Gastrocnemius medialis (tissue), 4 donors: ENCODE data around the gene ATRNL1. TPM values are rescaled to one million over a fixed set of nuclear protein-coding genes. Genes with fewer than 3 reads are reported as not detected.

Source experiments
- ATAC-seq, 2 donors: fragments of 150-250 bp; one replicate each; pipeline ENCODE4 v1.9.1; 2016
- DNase-seq, 2 donors: peaks; one replicate each; pipeline ENCODE4 v3.0.0-alpha.2; 2019
- H3K27ac ChIP-seq, 4 donors: fragments of 200-600 bp; sonication (generic); 1 replicate in 1 of 4; 2 replicates in 3 of 4; pipeline ENCODE4 v1.5.1; 2016 to 2018; ENCODE audit warnings: mild to moderate bottlenecking in 2 of 4, moderate library complexity in 1 of 4
- H3K27me3 ChIP-seq, 3 donors: fragments of 200-600 bp; sonication (generic) in 2 of 3; 1 replicate in 1 of 3; 2 replicates in 2 of 3; pipeline versions ENCODE4 v1.5.1 to v1.6.0; 2016 to 2019; ENCODE audit warnings: mild to moderate bottlenecking in 1 of 3, moderate library complexity in 1 of 3
- H3K36me3 ChIP-seq, 2 donors: fragments of 200-600 bp; sonication (generic) in 1 of 2; one replicate each; pipeline ENCODE4 v1.5.1; 2017 to 2018
- H3K4me1 ChIP-seq, 2 donors: fragments of 200-600 bp; sonication (generic) in 1 of 2; one replicate each; pipeline ENCODE4 v1.5.1; 2016 to 2017; ENCODE audit warnings: mild to moderate bottlenecking in 2 of 2
- H3K4me3 ChIP-seq, 4 donors: fragments of 200-600 bp; sonication (generic) in 3 of 4; 1 replicate in 1 of 4; 2 replicates in 3 of 4; pipeline ENCODE4 v1.5.1; 2016 to 2019; ENCODE audit warnings: mild to moderate bottlenecking in 2 of 4
- H3K9me3 ChIP-seq, 3 donors: fragments of 200-600 bp; sonication (generic) in 2 of 3; 1 replicate in 1 of 3; 2 replicates in 2 of 3; pipeline ENCODE4 v1.5.1; 2016 to 2019
- CTCF ChIP-seq, 5 experiments: fragments of 450-650 bp in 3 of 5; fragments of 200-600 bp in 2 of 5; sonication (generic) in 2 of 5; IDR thresholded peaks in 4 of 5; conservative IDR thresholded peaks in 1 of 5; 1 replicate in 4 of 5; 2 replicates in 1 of 5; pipeline ENCODE4 v1.5.1; 2016 to 2019; ENCODE audit warnings: antibody characterized with exemption in 5 of 5, mild to moderate bottlenecking in 3 of 5, moderate library complexity in 3 of 5
- POLR2A ChIP-seq, 2 donors: fragments of 450-650 bp; IDR thresholded peaks; one replicate each; pipeline ENCODE4 v1.6.1; 2017; ENCODE audit warnings: antibody characterized with exemption in 2 of 2, mild to moderate bottlenecking in 2 of 2, moderate library complexity in 2 of 2
- in situ Hi-C, 4 donors: fragments of 200-750 bp; cut with MboI; loops; one replicate each; pipeline versions ENCODE4 v1.15.0 to v1.8.0; 2017; ENCODE audit warnings: low sequenced_read_pairs in 4 of 4
- intact Hi-C: fragments of 100-400 bp; cut with DNase I; formaldehyde crosslinking; loops from one replicate; pipeline ENCODE4 v1.15.1; 2023; ENCODE audit warnings: low total_unique reads
- total RNA-seq, 4 donors: library from RNA; depleted of rRNA; stranded (reverse); fragments of >200 nt; gene quantifications; one replicate each; pipeline versions ENCODE4 v1.1.0 to v1.2.3, GENCODE V29; 2016

The ATRNL1 gene
- total RNA-seq, 4 donors from 2014 or later = 1.6 to 10.8 (median 3.8) TPM

- in situ Hi-C loops = no loop called here
- Histone ChIP-seq H3K27ac (no peak overlapping the region), H3K27me3 (no peaks in the 10 kb centered on the region), H3K4me3 (no peak overlapping the region), H3K4me1 (no peaks in the 10 kb centered on the region), H3K9me3 (no peaks in the 10 kb centered on the region), H3K36me3 (no peaks in the 10 kb centered on the region)
- DNase-seq (no peak), ATAC-seq (no peak)
- TF ChIP-seq CTCF (IDR thresholded peaks at IDR 0.05 in 4 of 5, conservative IDR thresholded peaks at IDR 0.05 in 1 of 5) (no peak), POLR2A (IDR thresholded peaks at IDR 0.05) (no peak)
- intact Hi-C loops = no loop called here
Observed at GRCh38 chr10:115409347-115409746, 316.2 kb downstream of the ATRNL1 start.

- in situ Hi-C loops = no loop called here
- intact Hi-C loops = no loop called here
- no peak overlapping the region for H3K4me3 ChIP-seq
- no peak for DNase-seq
- H3K36me3 ChIP-seq = no peaks in the 10 kb centered on the region
- no peak for ATAC-seq
- no peaks in the 10 kb centered on the region for H3K9me3 ChIP-seq
- TF ChIP-seq POLR2A (IDR thresholded peaks at IDR 0.05) (no peak), CTCF (IDR thresholded peaks at IDR 0.05 in 4 of 5, conservative IDR thresholded peaks at IDR 0.05 in 1 of 5) (no peak)
- H3K27me3 ChIP-seq = no peaks in the 10 kb centered on the region
- H3K27ac ChIP-seq = no peak overlapping the region
- H3K4me1 ChIP-seq = no peaks in the 10 kb centered on the region
Observed at GRCh38 chr10:115417585-115418265, 324.6 kb downstream of the ATRNL1 start.

GRCh38 chr10:115422624-115423023 is 329.5 kb downstream of the ATRNL1 start:
- in situ Hi-C loops (no loop called here), intact Hi-C loops (no loop called here)
- no peak for ATAC-seq

GRCh38 chr10:115427611-115428010 is 334.4 kb downstream of the ATRNL1 start:
- in situ Hi-C loops = no loop called here
- H3K36me3 ChIP-seq = no peaks in the 10 kb centered on the region
- intact Hi-C loops = no loop called here

More at GRCh38 chr10:115422624-115423023, 329.5 kb downstream of the ATRNL1 start:
- Histone ChIP-seq H3K4me3 (no peak overlapping the region), H3K4me1 (no peaks in the 10 kb centered on the region), H3K27ac (no peak overlapping the region), H3K27me3 (no peaks in the 10 kb centered on the region), H3K36me3 (no peaks in the 10 kb centered on the region), H3K9me3 (no peaks in the 10 kb centered on the region)
- DNase-seq = no peak
- no peak for TF ChIP-seq POLR2A (IDR thresholded peaks at IDR 0.05)
- no peak for TF ChIP-seq CTCF (IDR thresholded peaks at IDR 0.05 in 4 of 5, conservative IDR thresholded peaks at IDR 0.05 in 1 of 5)

More at GRCh38 chr10:115427611-115428010, 334.4 kb downstream of the ATRNL1 start:
- Histone ChIP-seq H3K27ac (no peak overlapping the region), H3K9me3 (no peaks in the 10 kb centered on the region), H3K4me1 (no peaks in the 10 kb centered on the region), H3K27me3 (no peaks in the 10 kb centered on the region), H3K4me3 (no peak overlapping the region)
- TF ChIP-seq CTCF (IDR thresholded peaks at IDR 0.05 in 4 of 5, conservative IDR thresholded peaks at IDR 0.05 in 1 of 5) (no peak), POLR2A (IDR thresholded peaks at IDR 0.05) (no peak)
- ATAC-seq = no peak
- no peak for DNase-seq
